Measurements from ENCODE around the gene TEX51.

TEX51 gene

DNA sequence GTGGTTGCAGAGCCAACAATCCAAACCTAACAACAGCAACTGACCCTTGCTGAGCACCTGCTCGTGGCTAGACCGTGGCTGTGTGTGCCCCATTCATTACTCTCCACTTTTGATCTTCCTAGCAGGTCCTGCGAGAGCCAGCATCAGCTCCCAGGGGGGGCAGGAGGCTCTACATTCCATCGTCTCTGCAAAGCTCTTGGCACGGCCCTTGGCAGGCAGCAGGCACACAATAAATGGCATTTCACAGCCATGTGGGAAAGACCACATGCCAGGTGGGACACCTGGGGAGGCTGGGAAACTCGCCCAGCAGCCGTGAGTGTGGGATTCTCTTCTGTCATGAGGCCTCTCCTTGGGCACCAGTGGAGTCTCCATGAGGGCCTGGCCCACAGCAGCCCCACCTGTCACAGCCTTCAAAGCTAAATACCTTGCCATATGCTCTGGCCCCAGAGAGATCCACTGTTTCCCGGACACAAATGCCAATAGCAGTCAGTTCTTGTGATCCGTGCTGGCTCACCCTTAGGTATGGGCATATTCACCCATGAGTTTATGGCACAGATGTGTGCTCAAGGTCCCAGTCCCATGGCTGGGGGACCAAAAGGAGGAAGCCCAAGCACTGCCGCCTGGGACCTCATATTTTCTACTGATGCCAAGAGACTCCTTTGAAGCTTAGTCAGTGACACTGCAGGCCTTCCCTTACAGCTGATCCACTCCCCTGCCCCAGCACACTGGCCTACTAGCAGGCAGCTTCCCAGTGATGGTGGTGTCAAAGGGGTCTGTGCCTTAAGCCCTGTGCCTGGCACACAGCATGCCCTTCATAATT, 6.8 kb upstream of the TEX51 start:
- H3K27ac ChIP-seq = no peak overlapping the region
- TF ChIP-seq, protein P1, sequence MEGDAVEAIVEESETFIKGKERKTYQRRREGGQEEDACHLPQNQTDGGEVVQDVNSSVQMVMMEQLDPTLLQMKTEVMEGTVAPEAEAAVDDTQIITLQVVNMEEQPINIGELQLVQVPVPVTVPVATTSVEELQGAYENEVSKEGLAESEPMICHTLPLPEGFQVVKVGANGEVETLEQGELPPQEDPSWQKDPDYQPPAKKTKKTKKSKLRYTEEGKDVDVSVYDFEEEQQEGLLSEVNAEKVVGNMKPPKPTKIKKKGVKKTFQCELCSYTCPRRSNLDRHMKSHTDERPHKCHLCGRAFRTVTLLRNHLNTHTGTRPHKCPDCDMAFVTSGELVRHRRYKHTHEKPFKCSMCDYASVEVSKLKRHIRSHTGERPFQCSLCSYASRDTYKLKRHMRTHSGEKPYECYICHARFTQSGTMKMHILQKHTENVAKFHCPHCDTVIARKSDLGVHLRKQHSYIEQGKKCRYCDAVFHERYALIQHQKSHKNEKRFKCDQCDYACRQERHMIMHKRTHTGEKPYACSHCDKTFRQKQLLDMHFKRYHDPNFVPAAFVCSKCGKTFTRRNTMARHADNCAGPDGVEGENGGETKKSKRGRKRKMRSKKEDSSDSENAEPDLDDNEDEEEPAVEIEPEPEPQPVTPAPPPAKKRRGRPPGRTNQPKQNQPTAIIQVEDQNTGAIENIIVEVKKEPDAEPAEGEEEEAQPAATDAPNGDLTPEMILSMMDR (conservative IDR thresholded peaks at IDR 0.05) = no peak
- TF ChIP-seq ZFX (IDR thresholded peaks at IDR 0.05) = no peak

DNA sequence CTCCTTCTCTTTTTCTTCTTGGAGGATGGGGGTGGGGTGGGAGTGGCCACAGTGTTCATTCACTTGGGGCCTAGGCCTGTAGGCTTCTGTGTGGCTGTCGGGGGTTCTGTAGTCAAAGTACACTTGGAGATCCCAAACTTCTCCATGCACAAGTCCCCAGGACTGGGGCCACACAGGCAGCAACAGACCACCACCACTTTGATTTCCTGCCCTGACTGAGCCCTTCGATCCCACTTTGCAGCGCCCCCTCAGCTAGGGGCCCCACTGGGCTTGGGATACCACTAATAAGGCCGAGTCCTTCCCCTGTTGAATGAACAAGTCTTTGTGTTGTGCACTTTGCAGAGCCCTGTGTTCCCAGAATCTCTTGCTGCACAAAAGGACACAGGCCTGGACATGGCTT, 5.5 kb upstream of the TEX51 start:
- TF ChIP-seq, protein P1 (conservative IDR thresholded peaks at IDR 0.05) = no peak
- no peak for TF ChIP-seq ZFX (IDR thresholded peaks at IDR 0.05)
- no peak overlapping the region for H3K27ac ChIP-seq

- no peak overlapping the region for H3K27ac ChIP-seq
- TF ChIP-seq ZFX (IDR thresholded peaks at IDR 0.05) = no peak
- TF ChIP-seq, protein P1 (conservative IDR thresholded peaks at IDR 0.05) = no peak
Measured at GRCh38 chr2:126893606-126894005, 5.1 kb upstream of the TEX51 start.

- TF ChIP-seq, protein P1 (conservative IDR thresholded peaks at IDR 0.05) = no peak
- TF ChIP-seq ZFX (IDR thresholded peaks at IDR 0.05) = no peak
- no peak overlapping the region for H3K27ac ChIP-seq
Measured at GRCh38 chr2:126894082-126894481, 4.6 kb upstream of the TEX51 start.

- H3K27ac ChIP-seq = no peak overlapping the region
- TF ChIP-seq, protein P1 (conservative IDR thresholded peaks at IDR 0.05) = no peak
- TF ChIP-seq ZFX (IDR thresholded peaks at IDR 0.05) = no peak
Measured at GRCh38 chr2:126894585-126895182, 4.0 kb upstream of the TEX51 start.

GRCh38 chr2:126895336-126895735, 3.4 kb upstream of the TEX51 start:
- TF ChIP-seq ZFX (IDR thresholded peaks at IDR 0.05) = no peak
- TF ChIP-seq, protein P1 (conservative IDR thresholded peaks at IDR 0.05) = no peak
- no peak overlapping the region for H3K27ac ChIP-seq

DNA sequence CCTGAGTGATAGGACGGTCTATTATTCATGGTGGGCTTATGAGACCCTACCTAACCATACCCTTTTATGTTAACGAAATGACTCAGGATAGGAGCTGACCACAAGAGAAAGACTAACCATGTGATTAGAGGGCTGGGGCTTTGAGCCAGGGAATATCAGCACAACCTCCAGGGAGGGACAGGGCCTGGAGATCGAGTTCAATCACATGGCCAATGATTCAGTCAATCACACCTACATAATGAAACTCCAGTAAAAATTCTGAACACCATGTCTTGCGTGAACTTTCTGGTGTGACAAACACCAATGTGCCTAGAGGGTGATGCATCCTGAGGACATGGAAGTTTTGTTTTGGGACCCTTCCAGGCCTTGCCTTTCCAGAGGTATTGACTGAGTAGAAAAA, 2.2 kb upstream of the TEX51 start:
- no peak for TF ChIP-seq ZFX (IDR thresholded peaks at IDR 0.05)
- TF ChIP-seq, protein P1 (conservative IDR thresholded peaks at IDR 0.05) = no peak
- no peak overlapping the region for H3K27ac ChIP-seq

All from C4-2B (cell line).